SH-SY5Y (cell line): ENCODE results near the gene SERTM2.
A peak's percentile ranks its signal among the peaks of the same experiment; 100 is the strongest.

ENCODE experiments used
- GATA2 ChIP-seq: IDR thresholded peaks from 2 replicates; pipeline ENCODE4 v1.6.1; 2011; ENCODE audit warnings: mild to moderate bottlenecking, low read depth, low read length
- GATA3 ChIP-seq: IDR thresholded peaks from 2 replicates; pipeline ENCODE4 v1.6.1; 2011; ENCODE audit warnings: low read depth, mild to moderate bottlenecking, low read length, moderate library complexity

The SERTM2 gene

DNA sequence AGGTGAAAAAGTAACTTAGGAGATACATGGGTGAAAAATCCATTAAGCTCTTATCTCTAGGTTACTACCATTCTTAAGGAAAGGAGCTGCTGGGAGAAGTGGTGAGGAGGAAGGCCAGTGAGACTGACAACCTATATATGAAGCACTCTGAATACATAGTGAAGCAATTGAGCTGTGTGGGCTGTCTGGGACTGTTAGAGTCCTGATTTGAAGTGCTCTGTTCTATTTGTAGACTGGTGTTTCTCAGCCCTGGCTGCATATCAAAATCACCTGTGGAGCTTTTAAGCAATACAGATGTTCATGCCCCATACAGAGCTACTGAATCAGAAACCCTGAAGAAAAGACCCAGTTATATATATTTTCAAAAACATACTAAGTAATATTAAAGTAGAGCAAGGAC is 3.9 kb downstream of the SERTM2 start:
- TF ChIP-seq GATA2: no peak
- TF ChIP-seq GATA3: no peak

GRCh38 chrX:111518667-111519066 is 7.2 kb downstream of the SERTM2 start:
- TF ChIP-seq GATA2: no peak
- no peak for TF ChIP-seq GATA3

GRCh38 chrX:111519215-111519614 is 7.8 kb downstream of the SERTM2 start:
- TF ChIP-seq GATA3: no peak
- TF ChIP-seq GATA2: no peak

DNA sequence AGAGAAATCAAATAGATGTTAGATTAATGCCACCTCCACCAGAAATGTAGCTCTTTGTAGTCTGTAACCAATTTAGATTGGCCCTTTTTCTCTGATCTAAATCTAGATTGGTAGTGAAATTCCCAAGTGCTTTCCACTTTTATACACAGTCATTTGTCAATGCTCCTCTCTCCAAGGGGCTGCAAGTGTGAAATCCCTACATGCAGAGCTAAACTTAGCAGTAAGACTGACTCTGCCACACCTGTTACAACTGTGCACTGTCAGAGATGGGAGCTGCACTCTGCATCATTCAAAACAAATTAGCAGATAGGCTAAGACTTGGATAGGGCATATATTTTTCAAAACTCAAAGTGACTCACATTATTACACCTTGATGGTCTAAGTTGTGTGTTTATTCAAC is 9.1 kb downstream of the SERTM2 start:
- TF ChIP-seq GATA3: 0 out of 2 replicates have a peak, but pooled peaks have one; percentile 31
- TF ChIP-seq GATA2: no peak; the same call in 1 of the 2 replicates

DNA sequence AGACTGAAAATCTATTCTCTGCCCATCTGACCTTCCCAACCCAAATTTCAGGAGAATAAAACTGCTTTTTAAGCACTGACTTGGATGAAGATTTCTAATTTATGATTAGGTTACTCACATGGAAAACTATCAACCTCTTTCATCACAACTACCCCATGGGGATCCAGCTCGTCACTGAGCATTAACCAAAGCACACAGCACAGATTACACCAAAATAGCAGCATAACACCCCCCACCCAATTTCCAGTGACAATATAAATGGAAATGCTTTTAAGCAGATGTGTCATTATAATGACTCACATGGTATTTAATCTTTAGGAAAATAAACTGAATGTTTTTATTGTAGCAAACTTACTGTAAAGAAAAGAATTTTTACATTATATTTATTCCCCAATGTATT is 9.7 kb downstream of the SERTM2 start:
- no peak for TF ChIP-seq GATA2
- TF ChIP-seq GATA3: no peak

GRCh38 chrX:111543212-111543741 is 31.8 kb downstream of the SERTM2 start:
- no peak for TF ChIP-seq GATA2

DNA sequence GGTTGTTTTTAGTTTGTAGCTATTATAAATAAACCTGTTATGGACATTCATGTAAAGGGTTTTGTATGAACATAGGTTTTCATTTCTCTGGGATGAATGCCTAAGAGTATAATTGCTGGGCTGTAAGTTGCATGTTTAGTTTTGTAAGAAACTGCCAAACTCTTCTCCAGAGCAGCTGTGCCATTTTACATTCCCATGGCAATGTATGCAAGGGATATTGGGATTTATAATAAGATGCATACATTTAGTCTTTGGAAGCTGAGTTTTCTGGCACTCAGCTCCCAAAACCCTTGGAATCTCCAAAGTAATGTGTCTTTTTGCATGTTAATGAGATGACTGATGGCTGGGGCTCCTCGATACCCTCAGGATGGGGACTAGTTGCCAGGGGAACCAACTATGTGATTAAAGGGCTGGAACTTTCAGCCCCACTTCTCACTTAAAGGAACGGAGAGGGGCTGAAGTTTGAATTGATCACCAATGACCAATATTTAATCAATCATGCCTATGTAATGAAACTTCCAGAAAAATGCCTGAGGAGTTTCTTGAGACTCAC is 44.0 kb downstream of the SERTM2 start:
- TF ChIP-seq GATA2 (no peak), GATA3 (no peak)

DNA sequence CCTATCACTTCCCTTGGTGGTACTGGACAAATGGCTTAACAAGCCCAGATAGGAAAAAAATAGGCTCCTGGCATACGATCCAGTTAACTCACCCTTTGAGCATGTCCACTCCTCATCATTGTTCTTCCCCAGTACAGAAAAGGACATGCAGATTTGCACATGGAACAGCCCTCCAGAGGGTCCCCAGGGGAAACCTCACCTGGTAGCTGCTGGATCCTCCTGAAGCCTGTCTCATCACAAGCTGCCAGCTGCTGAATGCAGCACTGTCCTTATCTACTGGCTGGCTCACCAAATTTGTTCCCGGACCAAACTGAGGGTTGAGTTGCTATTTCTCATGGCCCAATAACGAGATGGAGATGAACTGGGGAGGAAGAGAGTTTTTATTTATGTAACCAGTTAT is 49.4 kb downstream of the SERTM2 start:
- TF ChIP-seq GATA3 (no peak), GATA2 (no peak)

DNA sequence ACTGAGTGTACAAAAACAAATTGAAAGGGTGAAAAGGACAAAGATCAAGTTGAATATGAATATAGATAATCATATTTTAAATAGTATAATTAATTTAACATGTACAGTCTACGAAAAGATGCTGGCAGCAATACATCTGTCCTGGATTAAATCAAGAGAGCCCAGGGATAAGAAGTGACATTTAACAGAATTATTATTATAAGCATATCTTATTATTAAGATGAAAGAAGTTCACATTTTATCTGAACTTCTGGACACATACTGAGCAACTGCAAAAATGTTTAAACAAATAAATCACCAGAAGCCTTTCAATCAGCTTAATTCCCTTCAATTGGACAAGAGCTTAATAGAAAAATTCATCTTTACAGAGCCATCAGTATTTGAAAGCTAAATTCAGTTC is 50.4 kb downstream of the SERTM2 start:
- TF ChIP-seq GATA3: no peak
- TF ChIP-seq GATA2: no peak

DNA sequence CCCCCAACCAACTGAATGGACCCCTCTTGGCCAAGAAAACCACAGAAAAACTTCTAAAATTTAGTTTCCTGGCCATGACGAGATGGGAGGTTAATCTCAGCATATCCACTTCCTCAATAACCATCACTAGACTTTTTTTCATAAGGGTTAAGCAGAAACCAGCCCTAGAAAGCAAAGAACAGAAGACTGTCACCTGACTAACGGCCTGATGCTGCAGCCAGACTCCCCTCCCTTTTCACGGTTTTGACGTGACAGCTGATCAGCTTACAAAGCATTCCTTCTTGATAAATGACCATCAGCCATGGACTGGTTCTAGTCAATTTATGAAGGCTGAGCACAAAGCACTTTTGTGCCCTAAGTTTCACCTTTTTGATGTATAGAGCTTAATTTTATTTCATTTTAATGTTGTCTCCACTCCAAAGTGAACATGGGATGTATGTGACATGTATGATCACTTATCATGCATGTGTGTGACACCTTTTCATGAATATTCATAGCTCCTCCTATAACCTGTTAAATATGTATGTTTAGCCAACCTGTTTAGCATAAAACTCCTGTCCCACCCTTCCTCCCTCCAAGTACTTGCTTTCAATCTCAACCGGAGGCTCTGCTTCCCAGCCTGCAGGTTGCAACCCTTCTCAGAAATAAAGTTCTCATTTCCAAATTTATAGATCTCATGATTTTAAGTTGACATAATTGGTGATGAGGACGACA is 56.3 kb downstream of the SERTM2 start:
- TF ChIP-seq GATA3: no peak
- no peak for TF ChIP-seq GATA2

GRCh38 chrX:111568354-111568753 is 56.9 kb downstream of the SERTM2 start:
- TF ChIP-seq GATA3 (no peak), GATA2 (no peak)

GRCh38 chrX:111568817-111569216 is 57.4 kb downstream of the SERTM2 start:
- TF ChIP-seq GATA3 (no peak), GATA2 (no peak)
